WTC11 (cell line): ENCODE data around the gene HSD17B12. TPM values are rescaled to one million over a fixed set of nuclear protein-coding genes. Genes with fewer than 3 reads are reported as not detected.
A peak's percentile ranks its signal among the peaks of the same experiment; 100 is the strongest.
"Not testable (repeated sequence)": the region's sequence is repeated elsewhere in the genome, so short reads cannot be mapped to it uniquely, and the experiment has no call there.

Experiments used
- ATAC-seq: fragments of 200-7000 bp; cut with Tn5 transposase; 2 replicates; pipeline ENCODE4 v1.10.0; 2021; ENCODE audit warnings: mild to moderate bottlenecking, moderate library complexity
- CTCF ChIA-PET: fragments of 300-600 bp; sonication (Branson Sonifier 250); formaldehyde crosslinking; loops from one replicate; lab custom pipeline; 2021; ENCODE audit warnings: antibody characterized with exemption; lab: Charles Lee
- POLR2A ChIA-PET: fragments of 350-600 bp; sonication (Branson Sonifier 250); formaldehyde crosslinking; loops from one replicate; lab custom pipeline; 2021; ENCODE audit warnings: antibody characterized with exemption; lab: Charles Lee
- DNase-seq: peaks from one replicate; pipeline ENCODE4 v3.0.0; 2021; ENCODE audit warnings: low spot score
- H3K27ac Mint-ChIP-seq: 2 replicates; pipeline ENCODE4 v1.8.0; 2021; ENCODE audit warnings: mixed read lengths
- H3K27me3 Mint-ChIP-seq: 2 replicates; pipeline ENCODE4 v1.8.0; 2021; ENCODE audit warnings: low read depth, mild to moderate bottlenecking, moderate library complexity, mixed read lengths
- H3K36me3 Mint-ChIP-seq: 2 replicates; pipeline ENCODE4 v1.8.0; 2021; ENCODE audit warnings: mixed read lengths
- H3K4me1 Mint-ChIP-seq: 2 replicates; pipeline ENCODE4 v1.8.0; 2022; ENCODE audit warnings: mixed read lengths
- H3K4me3 Mint-ChIP-seq: 2 replicates; pipeline ENCODE4 v1.8.0; 2021; ENCODE audit warnings: mild to moderate bottlenecking, moderate library complexity, mixed read lengths
- H3K9me3 Mint-ChIP-seq: 2 replicates; pipeline ENCODE4 v1.8.0; 2021; ENCODE audit warnings: mixed read lengths
- ATF1 ChIP-seq: sonication (generic); formaldehyde crosslinking; IDR thresholded peaks from 2 replicates; pipeline ENCODE4 v1.8.1; 2023; ENCODE audit warnings: mild to moderate bottlenecking, moderate library complexity, missing genetic modification reagents
- FOXK1 ChIP-seq: sonication (generic); formaldehyde crosslinking; IDR thresholded peaks from 2 replicates; pipeline ENCODE4 v1.8.0; 2022; ENCODE audit warnings: mild to moderate bottlenecking, moderate library complexity, missing genetic modification reagents
- NR3C1 ChIP-seq: sonication (generic); formaldehyde crosslinking; conservative IDR thresholded peaks from 2 replicates; pipeline ENCODE4 v1.8.1; 2023; ENCODE audit warnings: low read depth, mild to moderate bottlenecking, missing genetic modification reagents
- ZNF532 ChIP-seq: fragments of 250-450 bp; sonication (Bioruptor Pico); IDR thresholded peaks from 2 replicates; pipeline ENCODE4 v1.9.0; 2021; ENCODE audit warnings: mild to moderate bottlenecking, borderline replicate concordance
- total RNA-seq: library from RNA; stranded (reverse); gene quantifications from 3 replicates; pipeline ENCODE4 v1.2.3, GENCODE V29; 2021
- TF ChIP-seq, protein P1 (sequence below): sonication (generic); formaldehyde crosslinking; IDR thresholded peaks from 2 replicates; pipeline ENCODE4 v1.8.0; 2023; ENCODE audit warnings: mild to moderate bottlenecking, missing genetic modification reagents
- TF ChIP-seq, protein P2 (sequence below): fragments of 250-450 bp; sonication (Bioruptor Pico); IDR thresholded peaks from 2 replicates; pipeline ENCODE4 v1.9.0; 2021; ENCODE audit warnings: mild to moderate bottlenecking

The HSD17B12 gene
- total RNA-seq, 1 experiment from 2014 or later: 149 TPM

- CTCF ChIA-PET, ATAC-seq, DNase-seq: not testable (repeated sequence)
- peaks cover 49% of the 10 kb centered on the region for H3K4me1 Mint-ChIP-seq
- peaks cover 18% of the 10 kb centered on the region for H3K9me3 Mint-ChIP-seq
- H3K27me3 Mint-ChIP-seq: peaks cover 11% of the 10 kb centered on the region
- peak overlapping the region; percentile 96 for H3K4me3 Mint-ChIP-seq
- POLR2A ChIA-PET: interaction anchor here (0.6 kb wide), 1 partner anchor 151 kb away, joined by 4 read pairs; no protein-coding TSS in a partner anchor
- peak overlapping the region; percentile 95 for H3K27ac Mint-ChIP-seq
- H3K36me3 Mint-ChIP-seq: peaks cover 31% of the 10 kb centered on the region
These were observed 1.5 kb downstream of the HSD17B12 start for GRCh38 chr11:43682081-43682480.

DNA sequence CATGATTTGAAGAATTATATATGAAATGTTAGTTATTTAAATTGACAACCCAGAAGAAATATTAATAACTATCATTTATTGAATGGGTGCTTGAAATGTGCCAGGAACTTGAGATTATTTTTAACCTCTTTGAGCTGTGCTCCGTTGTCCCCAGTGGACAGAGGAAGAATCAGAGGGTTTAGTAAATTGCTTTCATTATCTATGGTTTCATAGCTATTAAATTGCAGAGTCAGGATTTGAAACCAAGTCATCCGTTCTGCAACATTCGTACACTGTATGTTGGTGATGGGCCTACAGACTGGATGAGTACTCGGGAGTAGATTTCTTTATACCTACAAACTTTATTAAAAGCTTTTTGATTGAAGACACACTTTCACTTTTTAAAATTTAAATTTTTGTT lies 4.9 kb downstream of the HSD17B12 start:
- no peaks in the 10 kb centered on the region for H3K9me3 Mint-ChIP-seq

More for the DNA sequence above, 4.9 kb downstream of the HSD17B12 start:
- ATAC-seq: no peak
- peaks cover 64% of the 10 kb centered on the region for H3K4me1 Mint-ChIP-seq
- POLR2A ChIA-PET: interaction anchor here (0.7 kb wide), 1 partner anchor 109 kb away, joined by 3 read pairs; no protein-coding TSS in a partner anchor
- H3K27me3 Mint-ChIP-seq: no peaks in the 10 kb centered on the region
- CTCF ChIA-PET: interaction anchor here (0.9 to 2.1 kb wide), 4 partner anchors 37 to 239 kb away, joined by 3 to 5 read pairs (median 4); no protein-coding TSS in a partner anchor
- TF ChIP-seq ZNF532 (CRISPR knock-in tag): no peak
- no peak for TF ChIP-seq FOXK1 (CRISPR knock-in tag)
- TF ChIP-seq, protein P1, sequence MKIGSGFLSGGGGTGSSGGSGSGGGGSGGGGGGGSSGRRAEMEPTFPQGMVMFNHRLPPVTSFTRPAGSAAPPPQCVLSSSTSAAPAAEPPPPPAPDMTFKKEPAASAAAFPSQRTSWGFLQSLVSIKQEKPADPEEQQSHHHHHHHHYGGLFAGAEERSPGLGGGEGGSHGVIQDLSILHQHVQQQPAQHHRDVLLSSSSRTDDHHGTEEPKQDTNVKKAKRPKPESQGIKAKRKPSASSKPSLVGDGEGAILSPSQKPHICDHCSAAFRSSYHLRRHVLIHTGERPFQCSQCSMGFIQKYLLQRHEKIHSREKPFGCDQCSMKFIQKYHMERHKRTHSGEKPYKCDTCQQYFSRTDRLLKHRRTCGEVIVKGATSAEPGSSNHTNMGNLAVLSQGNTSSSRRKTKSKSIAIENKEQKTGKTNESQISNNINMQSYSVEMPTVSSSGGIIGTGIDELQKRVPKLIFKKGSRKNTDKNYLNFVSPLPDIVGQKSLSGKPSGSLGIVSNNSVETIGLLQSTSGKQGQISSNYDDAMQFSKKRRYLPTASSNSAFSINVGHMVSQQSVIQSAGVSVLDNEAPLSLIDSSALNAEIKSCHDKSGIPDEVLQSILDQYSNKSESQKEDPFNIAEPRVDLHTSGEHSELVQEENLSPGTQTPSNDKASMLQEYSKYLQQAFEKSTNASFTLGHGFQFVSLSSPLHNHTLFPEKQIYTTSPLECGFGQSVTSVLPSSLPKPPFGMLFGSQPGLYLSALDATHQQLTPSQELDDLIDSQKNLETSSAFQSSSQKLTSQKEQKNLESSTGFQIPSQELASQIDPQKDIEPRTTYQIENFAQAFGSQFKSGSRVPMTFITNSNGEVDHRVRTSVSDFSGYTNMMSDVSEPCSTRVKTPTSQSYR: no peak
- TF ChIP-seq, protein P2, sequence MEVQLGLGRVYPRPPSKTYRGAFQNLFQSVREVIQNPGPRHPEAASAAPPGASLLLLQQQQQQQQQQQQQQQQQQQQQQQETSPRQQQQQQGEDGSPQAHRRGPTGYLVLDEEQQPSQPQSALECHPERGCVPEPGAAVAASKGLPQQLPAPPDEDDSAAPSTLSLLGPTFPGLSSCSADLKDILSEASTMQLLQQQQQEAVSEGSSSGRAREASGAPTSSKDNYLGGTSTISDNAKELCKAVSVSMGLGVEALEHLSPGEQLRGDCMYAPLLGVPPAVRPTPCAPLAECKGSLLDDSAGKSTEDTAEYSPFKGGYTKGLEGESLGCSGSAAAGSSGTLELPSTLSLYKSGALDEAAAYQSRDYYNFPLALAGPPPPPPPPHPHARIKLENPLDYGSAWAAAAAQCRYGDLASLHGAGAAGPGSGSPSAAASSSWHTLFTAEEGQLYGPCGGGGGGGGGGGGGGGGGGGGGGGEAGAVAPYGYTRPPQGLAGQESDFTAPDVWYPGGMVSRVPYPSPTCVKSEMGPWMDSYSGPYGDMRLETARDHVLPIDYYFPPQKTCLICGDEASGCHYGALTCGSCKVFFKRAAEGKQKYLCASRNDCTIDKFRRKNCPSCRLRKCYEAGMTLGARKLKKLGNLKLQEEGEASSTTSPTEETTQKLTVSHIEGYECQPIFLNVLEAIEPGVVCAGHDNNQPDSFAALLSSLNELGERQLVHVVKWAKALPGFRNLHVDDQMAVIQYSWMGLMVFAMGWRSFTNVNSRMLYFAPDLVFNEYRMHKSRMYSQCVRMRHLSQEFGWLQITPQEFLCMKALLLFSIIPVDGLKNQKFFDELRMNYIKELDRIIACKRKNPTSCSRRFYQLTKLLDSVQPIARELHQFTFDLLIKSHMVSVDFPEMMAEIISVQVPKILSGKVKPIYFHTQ: no peak
- no peak for TF ChIP-seq ATF1 (CRISPR knock-in tag)
- no peak for TF ChIP-seq NR3C1 (CRISPR knock-in tag)
- TF ChIP-seq, all 79 proteins: peak for 0
- Mint-ChIP-seq H3K4me3 (peak overlapping the region; percentile 52; the same call in 1 of the 2 replicates), H3K36me3 (peaks cover 33% of the 10 kb centered on the region), H3K27ac (no peak overlapping the region)
- no peak for DNase-seq
